Activated CD4-positive, alpha-beta T cell treated with anti-CD3 and anti-CD28 coated beads, Interleukin-10, Interleukin-2, amounts not matched to agents 100 ng/mL and 50 ng/mL, durations not matched to agents 16 hours and 8 hours (primary cell): Measurements from ENCODE around the gene TGFBI.

Experiments used
- DNase-seq: peaks from one replicate; pipeline ENCODE4 v3.0.0-alpha.2; 2020

The TGFBI gene

GRCh38 chr5:136048966-136049365 is 20.2 kb downstream of the TGFBI start:
- DNase-seq, result no peak

GRCh38 chr5:136051486-136052220 is 22.9 kb downstream of the TGFBI start:
- DNase-seq, result no peak

DNA sequence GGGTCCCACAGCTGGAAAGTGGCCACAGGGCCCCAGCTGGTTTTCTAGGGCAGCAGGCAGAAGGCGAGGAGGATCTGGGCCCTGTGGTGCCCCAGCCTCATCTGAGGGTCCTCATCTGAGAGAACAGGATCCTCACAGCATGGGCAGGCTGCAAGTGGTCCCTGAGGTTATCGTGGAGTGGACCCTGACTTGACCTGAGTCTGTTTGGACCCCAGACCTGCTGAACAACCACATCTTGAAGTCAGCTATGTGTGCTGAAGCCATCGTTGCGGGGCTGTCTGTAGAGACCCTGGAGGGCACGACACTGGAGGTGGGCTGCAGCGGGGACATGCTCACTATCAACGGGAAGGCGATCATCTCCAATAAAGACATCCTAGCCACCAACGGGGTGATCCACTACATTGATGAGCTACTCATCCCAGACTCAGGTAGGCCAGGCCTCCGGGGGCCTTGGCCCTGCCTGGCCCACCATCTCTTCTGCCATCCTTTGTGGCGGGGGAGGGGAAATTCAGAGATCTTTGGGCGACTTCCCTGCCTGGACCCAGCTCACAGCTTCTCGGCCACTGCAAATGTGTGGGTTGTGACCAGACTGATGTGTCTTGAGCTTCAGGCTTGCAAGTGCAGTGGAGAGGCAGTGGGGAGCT is 24.0 kb downstream of the TGFBI start:
- DNase-seq, result no peak

DNA sequence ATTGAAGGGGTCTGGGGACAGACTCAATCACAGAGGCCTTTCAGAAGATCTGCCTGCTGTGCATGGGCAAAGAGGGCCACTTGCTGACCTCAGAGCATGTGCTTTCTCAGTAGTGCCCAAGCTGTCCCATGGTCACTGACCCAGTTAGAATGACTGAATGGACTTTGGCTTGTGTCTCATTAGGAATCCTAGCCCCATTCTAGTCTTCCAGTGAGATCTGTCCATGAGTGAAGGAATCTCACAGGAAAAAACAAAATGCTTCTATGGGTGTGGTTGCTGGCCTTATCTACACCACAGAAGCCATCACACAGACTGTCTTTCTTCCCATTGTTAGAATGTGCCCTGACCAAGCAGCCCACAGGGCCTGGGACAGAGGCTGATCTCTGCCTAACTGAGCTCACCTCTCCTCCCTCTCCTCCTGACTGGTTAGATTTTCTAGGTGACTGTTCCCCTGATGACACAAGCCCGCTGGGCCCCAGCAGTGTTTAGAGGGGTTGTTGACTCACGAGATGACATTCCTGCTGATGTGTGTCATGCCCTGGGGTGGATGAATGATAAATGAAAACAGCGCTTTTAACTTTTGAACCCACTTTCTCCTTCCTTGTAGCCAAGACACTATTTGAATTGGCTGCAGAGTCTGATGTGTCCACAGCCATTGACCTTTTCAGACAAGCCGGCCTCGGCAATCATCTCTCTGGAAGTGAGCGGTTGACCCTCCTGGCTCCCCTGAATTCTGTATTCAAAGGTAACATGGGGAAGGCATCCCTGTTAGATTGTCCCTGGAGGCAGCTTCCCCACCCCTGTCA is 24.8 kb downstream of the TGFBI start:
- no peak for DNase-seq

DNA sequence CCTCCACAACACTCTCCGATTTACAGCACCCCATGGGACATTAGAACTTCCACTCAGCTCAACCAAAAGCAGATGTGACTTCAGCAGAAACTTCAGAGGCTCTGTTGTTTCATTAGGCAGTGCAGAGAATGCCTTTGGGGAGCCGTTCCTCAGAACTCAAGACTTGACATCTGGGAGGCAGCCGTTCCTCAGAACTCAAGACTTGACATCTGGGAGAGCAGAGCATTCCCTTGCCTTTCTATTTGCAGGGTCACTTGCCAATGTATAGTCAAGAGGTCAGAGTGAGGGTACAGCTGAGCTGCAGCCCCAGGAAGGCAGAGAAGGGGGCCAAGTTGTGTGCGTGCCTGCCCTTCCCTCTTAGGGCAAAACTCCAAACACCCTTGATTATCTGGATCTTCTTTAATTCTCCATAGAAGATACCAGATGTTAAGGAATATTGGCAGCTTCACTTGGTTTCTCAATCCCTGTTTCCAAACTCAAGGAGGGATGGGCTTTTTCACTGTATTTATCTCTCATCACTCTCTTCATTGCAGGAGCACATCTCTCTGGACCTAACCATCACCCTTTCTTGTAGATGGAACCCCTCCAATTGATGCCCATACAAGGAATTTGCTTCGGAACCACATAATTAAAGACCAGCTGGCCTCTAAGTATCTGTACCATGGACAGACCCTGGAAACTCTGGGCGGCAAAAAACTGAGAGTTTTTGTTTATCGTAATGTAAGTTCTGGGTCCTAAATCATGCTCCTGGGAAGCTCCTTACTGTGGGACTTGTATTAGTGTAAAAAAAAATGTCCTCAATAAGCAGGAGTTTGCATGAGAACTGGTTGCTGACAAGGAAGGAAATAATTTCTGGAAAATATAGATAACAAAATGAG is 25.6 kb downstream of the TGFBI start:
- no peak for DNase-seq

DNA sequence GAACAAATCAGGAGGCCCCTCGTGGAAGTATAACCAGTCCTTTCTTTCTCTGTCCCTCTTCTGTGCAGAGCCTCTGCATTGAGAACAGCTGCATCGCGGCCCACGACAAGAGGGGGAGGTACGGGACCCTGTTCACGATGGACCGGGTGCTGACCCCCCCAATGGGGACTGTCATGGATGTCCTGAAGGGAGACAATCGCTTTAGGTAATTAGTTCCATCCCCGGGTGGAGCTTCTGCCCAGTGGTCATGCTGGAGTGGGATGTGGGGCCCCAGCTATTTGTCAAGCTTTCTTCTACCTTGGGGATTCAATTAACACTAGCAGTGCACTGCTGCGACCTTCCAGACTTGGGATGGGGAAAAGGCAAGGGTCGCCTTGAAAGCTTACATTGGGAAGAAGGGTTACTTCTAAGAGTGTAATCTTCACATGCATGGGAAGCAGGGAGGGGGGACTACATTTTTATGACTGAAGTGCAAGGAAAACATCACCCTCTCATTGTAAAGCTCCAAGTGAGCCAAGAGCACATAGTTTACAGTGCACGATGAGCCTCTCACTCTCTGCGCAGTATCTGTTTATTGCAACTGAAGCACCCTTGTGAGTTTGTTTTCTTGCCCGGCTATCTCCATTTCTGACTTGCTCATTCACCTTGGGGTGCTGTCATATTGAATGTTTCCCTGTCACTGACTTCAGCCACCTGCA is 27.0 kb downstream of the TGFBI start:
- DNase-seq, result no peak

GRCh38 chr5:136056336-136056735 is 27.5 kb downstream of the TGFBI start:
- DNase-seq, result no peak

- DNase-seq, result no peak
These were observed 28.1 kb downstream of the TGFBI start for GRCh38 chr5:136056771-136057335.

DNA sequence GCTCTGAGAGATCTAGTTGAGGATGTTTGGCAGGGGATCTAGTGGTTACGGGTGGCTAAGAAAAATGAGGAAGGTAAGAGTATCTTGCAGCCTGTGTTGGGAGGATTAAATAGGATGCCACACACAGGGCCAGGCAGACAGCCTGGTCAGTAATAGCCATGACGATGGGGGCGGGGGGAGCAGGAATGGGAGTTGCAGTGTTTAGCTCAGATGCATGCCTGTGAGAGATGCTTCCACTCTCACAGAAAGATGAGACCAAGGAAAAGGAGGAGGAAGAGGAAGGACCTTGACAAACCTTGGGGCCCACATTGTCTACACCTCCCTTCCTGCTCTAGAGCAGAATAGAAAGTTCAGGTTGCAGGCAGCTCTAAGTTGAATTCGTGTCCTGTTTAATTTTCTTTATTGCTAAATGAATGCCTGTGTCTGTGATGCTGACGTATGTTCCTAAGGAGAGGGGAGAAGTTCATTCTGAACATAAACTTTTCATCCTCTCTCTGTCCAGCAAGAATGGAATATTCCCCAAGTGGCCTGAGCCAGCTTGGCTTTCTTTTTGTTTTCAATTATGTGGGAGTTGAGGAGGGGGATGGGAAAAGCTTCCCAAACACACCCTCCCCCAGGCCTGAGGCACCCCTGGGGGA is 28.7 kb downstream of the TGFBI start:
- DNase-seq, result no peak

DNA sequence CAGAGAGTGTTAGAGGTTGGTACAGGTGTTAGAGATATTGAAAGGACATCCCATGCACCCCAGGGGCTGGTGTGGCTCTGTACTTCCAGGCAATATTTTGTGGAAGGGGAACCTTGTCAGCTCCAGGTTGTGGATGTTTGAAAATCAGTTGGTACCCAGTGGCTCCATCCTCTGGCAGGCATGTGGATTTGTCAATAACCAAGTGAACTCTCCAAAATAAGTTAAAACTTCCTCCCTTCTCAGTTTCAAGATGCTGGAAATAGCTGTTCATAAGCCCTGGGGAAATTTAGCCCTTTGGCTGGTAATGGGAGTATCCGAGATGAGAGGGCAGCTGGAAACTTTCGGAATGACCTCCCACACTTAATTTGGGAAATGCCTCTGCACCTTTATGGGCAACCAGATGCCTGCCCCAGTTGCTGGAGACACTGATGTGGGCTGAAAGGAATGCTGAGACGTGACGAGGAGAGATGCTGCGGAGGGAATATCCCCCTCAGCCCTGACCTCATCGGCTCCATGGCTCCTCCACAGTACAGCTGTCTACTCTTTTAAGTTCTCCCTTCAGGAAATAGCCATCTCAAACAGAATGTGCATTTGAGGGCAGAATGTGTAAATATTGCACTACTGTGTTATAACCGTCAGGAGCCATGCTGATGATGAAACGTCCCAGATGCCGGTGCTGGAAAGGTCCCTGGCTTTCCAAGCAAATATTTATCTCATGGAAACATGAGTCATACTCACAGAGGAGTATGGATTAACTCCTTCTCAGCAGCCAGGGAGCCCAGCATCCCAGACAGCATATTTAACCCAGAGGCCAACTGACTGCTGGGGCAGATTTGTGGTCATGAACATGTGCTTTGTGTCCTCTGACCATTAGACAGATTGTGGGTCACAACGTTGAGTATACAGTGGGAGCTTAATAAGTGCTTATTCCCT is 29.5 kb downstream of the TGFBI start:
- no peak for DNase-seq

GRCh38 chr5:136058972-136059354 is 30.2 kb downstream of the TGFBI start:
- no peak for DNase-seq

DNA sequence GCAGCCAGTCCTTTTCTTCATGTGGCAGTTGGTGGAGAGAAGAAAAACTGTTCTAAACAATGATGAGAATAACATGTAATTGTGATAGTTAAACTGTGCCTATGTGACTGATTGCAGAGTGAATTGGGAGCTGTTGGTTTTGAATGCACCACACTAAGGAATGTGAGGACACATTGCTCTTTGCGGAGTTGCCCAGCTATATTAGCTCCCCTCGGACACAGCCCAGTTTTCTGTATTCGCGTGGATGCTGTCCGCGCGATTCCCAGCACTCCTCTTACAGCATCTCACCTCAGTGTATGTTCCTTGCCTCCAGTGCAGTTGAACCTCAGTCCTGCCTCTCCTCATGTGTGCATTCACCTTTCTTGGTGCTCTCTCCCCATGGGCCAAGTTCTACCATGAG is 32.2 kb downstream of the TGFBI start:
- no peak for DNase-seq

GRCh38 chr5:136061630-136062365 is 33.0 kb downstream of the TGFBI start:
- no peak for DNase-seq

- DNase-seq, result peak; percentile 66
These were observed 33.8 kb downstream of the TGFBI start for GRCh38 chr5:136062366-136063274.

DNA sequence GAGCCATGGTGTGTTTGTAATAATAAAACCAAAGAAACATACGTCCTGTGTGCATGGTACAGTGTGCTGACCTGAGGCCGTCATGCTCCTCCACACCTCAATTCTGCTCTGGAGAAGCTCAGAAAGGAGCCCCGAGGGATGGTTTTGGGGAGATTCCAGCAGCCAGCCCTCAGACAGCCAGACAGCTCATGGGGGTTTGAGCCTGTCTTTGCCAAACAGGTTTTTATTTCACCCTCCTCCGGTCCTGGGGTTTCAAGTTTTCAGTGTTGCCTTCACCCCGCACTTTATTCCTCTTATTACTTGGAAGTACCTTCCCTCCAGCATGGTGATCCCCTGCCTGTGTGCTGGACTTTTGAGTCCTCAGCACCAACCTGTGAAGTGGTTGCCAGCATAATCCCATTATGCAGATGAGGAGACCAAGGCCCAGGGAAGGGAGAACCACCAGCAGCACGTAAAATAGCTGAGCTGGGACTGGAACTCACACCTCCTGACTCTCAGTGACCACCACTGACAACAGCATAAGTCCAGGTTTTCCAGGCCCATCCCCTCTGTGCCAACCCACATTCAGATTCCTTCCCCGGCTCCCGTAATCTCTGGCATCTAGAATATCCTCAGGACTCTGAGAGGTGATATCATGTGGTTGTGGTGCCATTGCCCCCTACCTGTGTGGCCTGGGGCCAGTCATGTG is 35.1 kb downstream of the TGFBI start:
- no peak for DNase-seq

- DNase-seq, result no peak
These were observed 35.7 kb downstream of the TGFBI start for GRCh38 chr5:136064510-136064909.

DNA sequence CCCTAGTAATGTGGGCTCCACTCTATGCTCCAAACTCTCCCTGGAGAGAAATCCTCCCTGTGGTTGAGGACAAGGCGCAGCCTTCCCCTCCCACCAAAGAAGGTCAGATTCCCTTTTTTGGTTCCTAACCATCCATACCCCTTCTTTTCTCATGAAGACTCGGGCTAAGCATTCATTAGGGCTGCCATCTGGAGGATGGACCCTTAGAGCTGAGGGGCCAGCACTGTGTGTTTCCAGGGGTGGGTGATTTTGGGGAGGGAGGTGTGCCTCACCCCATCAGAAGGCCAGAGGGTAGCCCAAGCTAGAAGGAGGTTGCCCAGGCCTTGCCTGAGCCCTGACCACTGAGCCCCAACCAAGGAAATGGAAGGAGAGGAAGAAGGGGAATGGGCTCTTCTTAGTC is 36.8 kb downstream of the TGFBI start:
- DNase-seq, result no peak
